Measurements from ENCODE around the gene COL13A1.

Gene COL13A1

DNA sequence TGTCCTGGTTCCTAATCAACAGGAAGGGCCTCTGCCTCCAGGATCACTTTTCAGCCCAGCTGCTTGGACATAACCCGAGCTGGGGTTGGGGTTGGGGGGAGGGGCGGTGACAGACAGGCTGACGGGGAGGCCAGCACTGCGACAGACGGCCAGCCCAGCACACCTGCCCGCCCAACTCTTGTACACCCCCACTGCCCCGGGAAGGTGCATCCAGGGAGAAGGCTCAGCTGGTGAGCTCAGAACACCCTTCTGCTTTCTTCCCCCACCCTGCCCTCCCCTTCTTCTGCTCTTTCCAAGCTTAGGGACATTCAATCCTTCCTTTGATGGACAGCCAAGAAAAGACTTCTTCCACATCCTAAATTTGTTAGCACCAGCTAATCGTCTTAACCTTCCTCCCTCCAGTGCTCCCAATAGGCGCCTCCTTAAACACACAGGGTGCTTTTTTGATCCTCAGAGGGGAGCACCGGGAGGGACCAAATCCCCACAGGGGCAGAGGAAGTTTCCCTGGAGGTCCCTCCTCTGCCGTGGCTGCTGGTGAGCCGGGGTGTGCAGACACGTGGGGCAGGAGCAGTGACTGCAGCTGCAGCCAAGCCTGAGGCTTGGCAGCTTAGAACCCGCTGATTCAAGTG, 44.7 kb downstream of the COL13A1 start:
- no peak for DNase-seq (ENCODE audit: low spot score)

DNA sequence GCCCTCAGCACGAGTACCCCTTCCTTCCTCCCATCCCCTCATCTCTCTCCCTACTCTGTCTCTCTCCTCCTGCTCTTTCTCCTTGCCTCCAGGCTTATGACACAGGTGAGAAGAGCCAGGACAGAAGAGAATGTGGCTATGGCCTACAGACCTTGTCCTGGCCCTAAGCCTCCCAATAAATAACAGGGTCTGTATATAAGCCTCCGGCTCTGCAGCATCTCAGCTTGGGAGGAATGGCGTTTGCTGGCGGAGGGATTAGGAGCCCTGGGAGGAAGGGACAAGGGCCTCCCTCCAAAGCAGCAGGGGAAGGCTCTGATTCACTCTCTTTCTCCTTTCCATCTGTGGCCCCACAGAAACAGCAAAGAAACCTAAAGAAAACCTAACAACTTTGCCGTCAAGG, 45.8 kb downstream of the COL13A1 start:
- no peak for DNase-seq (ENCODE audit: low spot score)

DNA sequence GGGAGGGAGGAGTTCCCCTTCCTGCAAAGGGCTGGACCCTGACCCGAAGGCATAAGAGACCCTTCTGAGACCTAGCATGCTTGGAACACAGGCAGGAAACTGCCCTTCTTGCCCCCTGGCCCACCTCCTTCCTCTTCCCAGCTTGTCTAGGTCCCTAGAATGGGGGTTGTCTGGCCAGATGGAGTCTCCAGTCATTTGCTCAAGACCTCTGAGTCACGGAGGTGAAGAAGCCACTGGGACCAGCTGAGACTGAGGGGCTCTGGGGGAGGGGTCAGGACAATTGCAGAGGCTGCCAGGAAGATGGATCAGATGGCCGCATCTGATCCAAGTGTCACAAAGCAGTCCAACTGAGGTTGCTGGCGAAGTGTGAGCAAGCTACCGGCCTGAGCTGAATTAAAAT, 46.2 kb downstream of the COL13A1 start:
- DNase-seq (ENCODE audit: low spot score) = no peak

DNA sequence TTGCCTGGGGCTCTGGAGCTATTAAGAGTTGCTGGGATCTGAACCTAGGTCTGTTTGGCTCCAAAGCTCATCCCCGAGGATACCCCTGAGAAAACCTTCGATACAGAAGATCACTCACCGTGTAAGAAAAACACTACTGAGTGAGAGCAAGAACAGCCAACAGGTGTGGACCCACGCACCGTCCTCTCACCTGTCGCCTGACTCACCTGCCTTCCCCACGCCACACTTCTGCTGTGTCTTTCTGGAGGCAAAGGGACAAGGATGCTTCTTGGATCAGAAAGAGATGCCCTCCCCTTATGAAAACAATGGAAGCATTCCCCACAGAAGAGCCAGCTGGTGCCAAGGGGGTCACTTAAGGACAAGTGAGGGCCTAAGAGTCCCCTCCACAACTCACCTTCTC, 46.7 kb downstream of the COL13A1 start:
- DNase-seq (ENCODE audit: low spot score) = no peak

DNA sequence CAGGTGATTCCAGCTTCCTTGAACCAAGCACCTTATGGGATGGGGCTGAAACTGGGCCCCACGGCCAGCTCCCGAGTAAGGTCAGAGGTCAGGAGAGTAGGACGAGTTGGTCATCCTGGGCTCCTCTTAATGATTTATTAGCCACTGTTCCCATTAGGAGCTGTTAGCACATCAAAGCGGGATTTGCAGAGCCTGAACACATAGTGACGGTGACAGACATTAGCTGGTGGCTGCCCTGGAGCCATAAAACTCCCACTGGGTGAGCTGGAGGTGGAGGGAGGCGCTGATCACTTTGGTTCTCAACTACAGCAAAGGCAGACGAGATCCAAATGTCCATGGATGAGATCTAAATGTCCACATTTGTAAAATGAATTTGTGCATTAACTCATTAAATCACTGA, 48.1 kb downstream of the COL13A1 start:
- no peak for DNase-seq (ENCODE audit: low spot score)

DNA sequence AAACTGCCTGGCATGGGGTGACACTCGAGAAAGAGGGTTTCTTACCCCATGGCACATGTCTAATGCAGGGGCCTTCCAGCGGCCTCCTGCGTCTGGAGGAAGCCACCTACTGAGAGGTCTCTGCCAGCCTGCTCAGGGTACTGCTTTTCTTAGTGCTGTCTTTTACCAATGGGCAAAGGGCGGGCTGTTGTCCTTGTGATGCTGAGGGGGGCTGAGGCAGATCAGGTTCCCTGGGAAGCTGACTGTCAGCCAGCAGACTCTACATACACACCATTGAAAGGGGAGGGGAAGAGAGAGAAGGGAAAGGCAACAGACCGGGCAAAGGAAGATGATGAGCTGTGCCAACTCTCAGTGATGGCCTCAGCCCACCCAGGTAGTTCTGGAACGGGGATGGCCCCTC, 48.7 kb downstream of the COL13A1 start:
- DNase-seq (ENCODE audit: low spot score) = no peak

DNA sequence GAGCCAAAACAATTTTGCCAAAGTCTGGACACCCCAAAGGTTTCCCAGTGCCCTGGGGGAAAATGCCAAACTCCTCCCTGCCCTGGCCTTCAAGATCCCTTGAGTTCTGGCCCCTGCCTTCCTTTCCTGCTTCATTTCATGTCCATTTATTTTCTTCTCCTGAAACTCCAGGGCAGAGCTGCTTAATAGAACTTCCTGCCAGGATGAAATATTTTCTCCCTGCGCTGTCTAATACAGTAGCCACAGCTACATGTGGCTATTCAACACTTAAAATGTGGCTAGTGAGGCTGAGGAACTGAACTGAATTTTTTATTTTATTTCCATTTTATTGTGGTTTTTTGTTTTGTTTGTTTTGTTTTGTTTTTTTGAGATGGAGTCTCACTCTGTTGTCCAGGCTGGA, 49.6 kb downstream of the COL13A1 start:
- no peak for DNase-seq (ENCODE audit: low spot score)

DNA sequence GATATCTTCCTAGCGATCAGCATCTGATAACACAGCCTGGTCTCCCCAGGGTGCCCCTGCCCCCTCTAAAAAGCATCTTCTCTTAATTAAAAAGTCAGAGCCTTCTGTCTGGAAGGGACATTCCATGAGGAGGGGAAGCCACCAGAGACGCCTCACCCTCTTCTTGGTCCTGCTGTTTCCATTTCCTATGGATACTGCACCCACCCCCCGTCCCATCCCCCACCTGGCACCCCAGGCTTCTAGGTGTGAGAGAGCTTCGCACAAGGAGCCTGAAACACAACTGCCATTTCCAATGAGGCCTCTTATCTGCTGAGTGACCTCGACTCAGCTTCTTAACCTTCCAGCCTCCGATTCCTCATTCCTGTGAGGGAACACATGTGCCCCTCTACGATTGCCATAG, 51.4 kb downstream of the COL13A1 start:
- no peak for DNase-seq (ENCODE audit: low spot score)

DNA sequence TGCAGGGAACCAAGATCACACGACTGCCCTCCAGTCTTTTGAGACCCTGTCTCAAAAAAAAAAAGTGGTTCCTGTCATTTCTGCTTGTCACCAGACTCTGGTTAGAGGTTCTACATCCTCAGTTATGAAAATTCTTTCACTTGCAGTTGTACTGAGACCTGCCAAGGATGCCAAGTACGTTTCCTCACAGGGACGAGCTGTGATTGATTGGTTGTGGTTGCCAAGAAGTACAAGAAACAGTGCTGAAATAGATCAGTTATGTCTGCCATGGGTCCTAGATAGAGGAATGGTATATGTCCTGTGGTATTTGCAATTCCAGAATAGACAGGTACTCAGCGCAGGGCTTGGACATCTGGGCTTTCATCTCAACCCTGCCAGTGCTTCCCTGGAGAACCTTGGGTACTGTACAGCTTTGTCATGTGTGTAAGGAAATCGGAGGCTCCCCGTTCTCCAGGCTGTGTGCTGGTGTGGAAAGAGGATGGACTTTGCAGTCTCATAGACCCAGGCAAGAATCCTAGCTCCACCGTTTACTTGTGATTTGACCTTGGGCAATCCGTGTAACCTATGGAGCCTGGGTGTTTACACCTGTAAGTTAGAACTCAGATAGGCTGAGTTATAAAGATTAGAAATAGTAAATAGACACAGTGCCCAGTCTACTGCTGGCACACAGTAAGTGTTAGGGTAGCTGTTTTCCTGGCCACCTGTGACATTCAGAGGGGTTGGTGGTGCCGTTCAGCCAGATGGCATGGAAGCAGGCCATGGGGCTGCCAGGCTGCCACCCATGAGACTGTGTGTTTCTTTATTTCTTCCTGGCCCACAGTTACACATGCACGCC, 53.0 kb downstream of the COL13A1 start:
- no peak for DNase-seq (ENCODE audit: low spot score)

DNA sequence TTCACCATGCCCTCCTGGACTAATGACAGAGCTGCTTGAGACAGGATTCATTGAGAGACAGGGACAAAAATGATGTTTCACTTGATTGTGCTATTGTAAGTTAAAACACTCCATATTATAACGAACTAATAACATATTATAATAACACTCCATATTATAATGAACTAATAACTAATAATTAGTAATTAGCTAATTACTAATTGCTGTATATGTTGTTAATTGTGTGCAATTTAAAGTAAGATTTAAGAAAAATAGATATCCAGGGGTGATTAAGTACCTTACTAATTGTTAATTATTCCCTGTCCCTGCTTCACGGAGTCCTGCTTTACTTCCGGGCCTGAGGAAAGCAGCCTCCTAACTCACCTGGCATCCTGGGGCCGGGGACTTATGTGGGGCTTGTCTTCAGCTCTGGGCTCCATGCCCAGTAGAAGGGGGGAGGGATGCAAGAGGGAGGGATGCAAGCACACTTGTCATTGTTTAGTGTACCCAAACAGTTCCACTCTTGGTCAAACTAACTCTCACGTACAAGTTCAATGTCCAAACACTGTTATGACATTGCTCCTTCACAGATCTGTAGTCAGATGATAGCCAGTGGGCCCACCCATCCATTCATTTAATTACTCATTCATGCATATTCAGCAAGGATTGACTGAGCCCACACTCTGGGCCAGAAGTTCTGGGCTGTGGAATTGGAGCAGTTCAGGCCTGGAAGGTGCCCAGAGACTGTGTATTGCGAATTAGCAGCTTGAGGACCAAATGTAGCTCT, 53.8 kb downstream of the COL13A1 start:
- no peak for DNase-seq (ENCODE audit: low spot score)

DNA sequence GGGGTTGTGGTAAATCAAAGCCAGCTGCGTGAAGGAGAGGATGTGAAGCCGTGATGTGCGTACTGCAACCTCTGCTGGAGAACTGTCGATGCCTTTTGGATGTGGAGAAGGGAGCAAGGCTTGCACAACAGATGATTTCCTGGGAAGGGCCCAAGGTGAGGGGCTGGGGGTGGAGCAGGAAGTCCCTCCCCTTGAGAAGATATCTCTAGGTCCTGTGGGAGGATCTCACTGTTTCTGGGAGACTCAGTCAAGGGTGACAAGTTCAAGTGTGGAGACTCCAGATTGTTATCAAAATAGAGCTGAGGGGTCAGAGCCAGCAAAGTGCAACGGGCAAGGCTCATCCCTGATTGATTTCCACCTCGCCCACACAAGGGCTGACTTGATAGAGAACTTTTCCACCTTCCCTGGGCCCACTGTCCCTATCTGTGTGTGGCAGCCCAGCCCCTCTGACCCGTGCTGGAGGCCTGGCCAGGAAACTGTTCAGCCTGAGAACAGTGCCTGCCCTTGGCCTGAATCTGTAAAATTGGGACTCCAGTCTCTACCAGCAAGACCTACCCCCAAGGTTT, 55.0 kb downstream of the COL13A1 start:
- DNase-seq (ENCODE audit: low spot score) = no peak

DNA sequence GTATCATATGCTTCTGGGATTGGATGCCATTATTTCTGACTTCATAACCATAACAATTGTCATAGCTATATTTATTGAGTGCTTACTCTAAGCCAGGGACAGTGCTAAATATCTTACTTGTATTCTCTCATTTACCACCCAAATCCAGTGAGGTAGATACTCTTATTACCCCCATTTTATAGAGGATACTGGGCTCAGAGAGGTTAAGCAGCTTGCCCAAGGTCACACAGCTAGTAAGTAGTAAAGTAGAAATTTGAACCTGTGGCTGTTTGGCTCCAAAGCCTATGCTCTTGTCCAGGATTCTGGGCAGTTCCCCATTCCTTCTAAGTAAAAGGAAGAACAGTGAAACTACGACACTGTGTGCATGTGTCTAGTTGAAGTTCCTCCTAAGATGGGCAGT, 56.5 kb downstream of the COL13A1 start:
- DNase-seq (ENCODE audit: low spot score) = no peak

DNA sequence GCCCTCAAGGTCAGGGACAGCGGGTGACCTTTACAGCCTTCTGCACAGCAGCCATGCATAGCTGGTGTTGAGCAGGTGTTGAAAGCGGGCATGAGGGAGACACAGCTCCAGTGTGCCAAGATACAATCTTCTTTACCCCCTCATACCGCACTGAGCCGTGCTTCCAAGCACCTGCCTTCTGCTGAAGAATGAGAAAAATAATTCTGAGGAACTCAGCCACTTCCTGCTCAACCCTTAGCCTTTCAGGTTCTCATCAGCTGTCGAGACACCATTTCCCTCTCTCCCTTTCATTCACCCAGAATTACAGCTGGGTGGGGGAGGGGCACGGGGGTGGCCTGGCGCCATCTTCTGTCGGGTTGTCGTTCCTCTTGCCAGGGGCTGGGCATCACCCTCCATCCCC, 58.6 kb downstream of the COL13A1 start:
- DNase-seq (ENCODE audit: low spot score) = no peak

DNA sequence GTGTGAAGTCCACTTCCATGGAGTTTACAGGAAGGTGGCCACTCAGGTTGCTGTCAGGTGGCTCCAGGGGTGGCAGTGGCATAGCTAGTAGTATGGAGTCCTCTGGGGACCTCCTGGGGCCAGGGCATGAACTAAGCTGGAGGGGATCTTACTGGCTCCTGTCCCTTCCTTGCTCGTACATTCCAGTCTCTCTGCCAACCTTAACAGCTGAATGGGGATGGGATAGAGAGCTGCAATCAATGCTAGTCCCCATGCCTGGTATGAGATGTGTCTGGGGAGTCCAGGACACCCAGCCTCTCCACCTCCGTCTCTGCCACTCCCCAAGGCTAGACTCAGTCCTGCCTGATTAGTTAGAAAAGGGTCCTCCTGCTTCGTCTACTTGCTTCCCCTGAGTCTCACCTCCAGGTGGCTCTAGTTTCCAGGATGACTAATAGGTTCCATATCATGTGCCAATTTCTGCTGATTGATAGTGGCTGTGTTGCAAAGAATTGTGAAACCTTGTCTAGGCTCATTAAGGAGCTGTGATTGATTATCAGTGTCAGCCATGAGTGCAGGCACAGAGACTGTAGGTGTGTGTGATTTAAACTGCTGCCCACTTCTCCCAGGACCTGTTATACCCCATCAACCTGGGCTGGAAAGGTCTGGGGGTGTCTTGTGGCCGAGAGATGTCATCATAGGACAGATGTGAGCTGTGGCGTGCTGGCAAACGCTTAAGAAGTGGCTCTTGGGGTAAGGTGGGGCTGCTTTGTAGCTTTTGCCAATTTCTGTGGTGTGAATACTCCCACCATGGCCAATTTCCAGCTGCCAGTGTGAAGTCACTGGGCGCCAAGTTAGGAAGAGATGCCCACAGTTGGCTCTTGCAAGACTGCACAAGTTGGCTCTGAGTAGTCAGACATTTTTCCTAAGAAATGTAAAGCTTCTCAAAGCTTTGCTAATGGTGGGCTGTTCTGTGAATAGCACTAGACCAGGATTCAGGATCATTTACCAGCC, 59.8 kb downstream of the COL13A1 start:
- no peak for DNase-seq (ENCODE audit: low spot score)

DNA sequence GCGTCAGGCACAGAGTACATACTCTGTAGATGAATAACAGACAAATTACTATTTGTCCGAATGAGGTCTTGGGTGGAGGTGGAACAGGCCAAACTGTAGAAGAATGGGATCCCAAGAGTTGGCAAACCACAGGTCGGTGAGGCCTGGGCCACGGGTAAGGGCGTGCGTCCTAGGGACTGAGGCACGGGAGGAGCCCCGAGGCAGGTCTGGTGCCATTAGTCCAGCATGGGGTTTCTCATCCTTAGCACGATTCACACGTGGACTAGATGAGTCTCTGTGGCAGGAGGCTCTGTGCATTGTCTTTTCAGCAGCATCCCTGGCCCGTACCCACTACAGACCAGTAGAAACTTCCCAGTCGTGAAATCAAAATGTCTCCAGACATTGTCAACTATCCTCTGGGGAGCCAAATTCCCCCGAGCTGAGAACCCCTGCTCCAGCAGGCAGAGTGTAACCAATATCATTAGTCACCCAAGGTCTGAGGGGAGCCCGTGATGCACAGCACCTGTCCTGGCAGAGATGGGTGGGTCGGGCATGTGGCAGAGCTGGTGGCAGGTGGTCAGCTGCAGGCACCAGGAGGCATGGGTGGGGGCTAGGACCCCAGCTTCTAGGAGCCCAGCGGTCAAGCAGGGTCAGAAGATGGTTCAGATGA, 61.3 kb downstream of the COL13A1 start:
- DNase-seq (ENCODE audit: low spot score) = no peak

DNA sequence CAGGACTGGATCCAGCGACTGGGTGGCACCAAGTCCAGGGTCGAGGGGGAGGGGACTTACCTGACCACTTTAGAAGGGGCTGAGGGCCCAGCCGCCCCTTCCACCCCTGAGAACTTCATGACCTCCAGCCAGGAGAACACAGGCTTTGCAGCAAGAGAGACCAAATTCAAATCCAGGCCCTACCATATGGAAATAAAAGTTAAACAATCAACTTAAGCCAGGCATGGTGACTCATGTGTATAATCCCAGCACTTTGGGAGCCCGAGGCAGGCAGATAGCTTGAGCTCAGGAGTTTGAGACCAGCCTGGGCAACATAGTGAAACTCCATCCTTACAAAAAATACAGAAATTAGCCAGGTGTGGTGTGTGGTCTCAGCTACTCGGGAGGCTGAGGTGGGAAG, 61.9 kb downstream of the COL13A1 start:
- no peak for DNase-seq (ENCODE audit: low spot score)

DNA sequence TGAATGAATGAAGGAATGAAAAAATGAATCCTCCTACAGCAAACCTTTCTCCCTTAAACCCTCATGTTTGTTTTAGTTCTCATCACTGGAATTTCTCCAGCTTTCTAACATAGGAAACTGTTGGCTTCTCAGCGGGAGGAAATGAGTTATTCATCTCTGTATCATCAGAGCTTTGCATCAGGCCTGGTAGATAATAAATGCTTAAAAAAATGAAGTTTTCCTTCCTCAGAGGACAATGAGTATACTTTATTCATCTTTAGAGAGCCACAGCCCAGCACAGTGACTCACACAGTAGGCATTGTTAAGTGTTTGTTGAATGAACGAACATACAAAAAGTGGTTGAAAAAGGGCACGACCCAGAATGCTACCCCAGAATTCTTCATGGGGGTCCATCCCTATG, 62.6 kb downstream of the COL13A1 start:
- no peak for DNase-seq (ENCODE audit: low spot score)

DNA sequence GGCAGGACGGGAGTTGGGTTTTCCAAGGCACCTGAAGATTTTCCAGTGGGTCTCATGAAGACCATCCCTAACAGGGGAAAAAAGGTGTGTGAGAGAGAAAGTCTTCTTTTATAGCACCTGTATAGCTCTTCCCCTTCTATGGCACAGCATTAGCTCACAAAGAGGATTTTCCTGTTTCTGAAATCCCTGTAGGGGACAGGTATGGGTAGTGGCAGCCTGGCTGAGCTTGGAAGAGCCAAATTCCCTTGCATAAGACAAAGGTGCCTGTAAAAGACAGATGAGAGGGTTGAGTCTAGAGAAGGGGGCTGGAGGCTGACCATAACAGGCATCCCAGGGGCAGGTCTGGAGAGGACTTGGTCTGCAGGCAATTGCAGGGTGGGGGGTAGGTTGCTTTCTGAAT, 63.7 kb downstream of the COL13A1 start:
- DNase-seq (ENCODE audit: low spot score) = no peak

DNA sequence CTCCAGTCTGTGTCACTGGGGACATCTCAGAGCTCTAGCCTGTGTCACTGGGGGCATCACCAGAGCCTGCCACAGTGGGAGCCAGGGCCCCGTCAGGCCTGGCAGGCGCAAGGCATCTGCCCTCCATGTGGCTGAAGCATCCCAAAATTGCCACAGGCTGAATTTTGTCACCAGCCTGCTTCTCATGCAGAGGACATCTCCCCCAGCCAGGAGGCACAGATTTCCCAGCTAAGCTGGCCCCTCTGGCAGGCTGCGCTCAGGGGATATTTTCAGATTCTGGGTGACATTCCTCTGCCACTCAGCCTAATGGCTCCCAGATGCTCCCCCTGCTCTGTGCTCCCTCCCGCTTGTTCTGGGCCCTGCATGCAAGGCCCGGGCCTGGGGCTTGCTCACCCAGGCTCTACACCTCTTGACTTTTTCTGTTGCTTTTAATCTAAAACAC, 64.6 kb downstream of the COL13A1 start:
- no peak for DNase-seq (ENCODE audit: low spot score)

DNA sequence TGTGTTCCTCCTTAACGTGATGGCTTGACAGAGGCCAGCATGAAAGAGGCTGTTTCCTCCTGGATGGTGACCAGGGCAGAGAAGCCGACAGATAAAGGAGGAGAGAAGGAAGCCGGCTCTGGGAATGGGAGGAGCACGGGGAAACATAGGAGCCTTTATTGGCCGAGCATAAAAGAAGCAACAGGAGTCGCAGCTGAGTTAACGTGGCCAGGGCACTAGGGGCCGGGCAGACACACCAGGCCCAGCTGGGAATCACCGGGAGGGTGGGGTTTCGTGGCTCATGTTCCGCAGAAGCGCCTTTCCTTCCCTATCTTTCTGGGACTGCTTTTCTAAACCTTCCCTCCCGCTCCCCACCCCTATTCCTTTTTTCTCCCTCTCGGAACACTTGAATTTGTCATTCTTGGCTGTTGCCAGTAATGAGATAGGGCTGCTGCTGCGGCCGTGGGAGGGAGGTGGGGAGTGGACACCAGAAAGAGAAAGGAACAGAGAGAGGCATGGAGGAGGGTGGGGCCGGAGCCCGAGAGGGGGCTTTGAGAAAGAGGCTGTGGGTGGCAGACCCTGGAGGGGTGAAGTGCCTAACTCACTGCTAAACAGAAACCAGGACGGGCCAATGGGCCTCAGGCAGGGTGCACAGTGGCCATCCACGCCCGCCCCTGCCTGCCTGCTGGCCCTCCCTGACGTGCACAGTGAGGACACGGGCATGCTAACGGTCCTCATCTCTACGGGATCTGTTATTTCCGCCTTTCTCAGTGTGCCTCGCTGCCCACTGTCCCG, 65.2 kb downstream of the COL13A1 start:
- no peak for DNase-seq (ENCODE audit: low spot score)
